A673 (cell line): ENCODE measurements around the gene TFIP11. TPM values are rescaled to one million over a fixed set of nuclear protein-coding genes. Genes with fewer than 3 reads are reported as not detected.

Source experiments
- BruUV-seq: library from RNA; stranded (reverse); fragments of 400-500 nt; replicated peaks from 2 replicates; lab custom pipeline; 2021; lab: Mats Ljungman, UMichigan
- CTCF ChIA-PET: fragments of 300-600 bp; sonication (Branson Sonifier 250); formaldehyde crosslinking; loops from one replicate; lab custom pipeline; 2022; ENCODE audit warnings: antibody characterized with exemption; lab: Charles Lee
- POLR2A ChIA-PET: fragments of 300-600 bp; sonication (Branson Sonifier 250); formaldehyde crosslinking; loops from one replicate; lab custom pipeline; 2022; ENCODE audit warnings: antibody characterized with exemption; ENCODE audit not compliant: low non-redundant PET; lab: Charles Lee
- DNase-seq: peaks from one replicate; pipeline ENCODE4 v3.0.0-alpha.2; 2015; ENCODE audit warnings: low spot score
- H3K27ac ChIP-seq: fragments of 200-600 bp; sonication (generic); 2 replicates; pipeline ENCODE4 v1.5.1; 2016; ENCODE audit warnings: mixed run types, low read depth, mild to moderate bottlenecking, mixed read lengths, antibody characterized with exemption, low read length; ENCODE audit not compliant: poor library complexity, severe bottlenecking
- H3K27me3 ChIP-seq: fragments of 200-600 bp; sonication (generic); replicated peaks from 2 replicates; pipeline ENCODE4 v1.6.1; 2017; ENCODE audit warnings: mixed run types, low read depth, mild to moderate bottlenecking, mixed read lengths, antibody characterized with exemption, low read length; ENCODE audit not compliant: insufficient read depth, poor library complexity
- H3K36me3 ChIP-seq: fragments of 200-600 bp; sonication (generic); 2 replicates; pipeline ENCODE4 v1.6.1; 2016; ENCODE audit warnings: mixed run types, mild to moderate bottlenecking, mixed read lengths, antibody characterized with exemption, low read length; ENCODE audit not compliant: insufficient read depth, poor library complexity, severe bottlenecking
- H3K4me1 ChIP-seq: fragments of 200-600 bp; sonication (generic); 2 replicates; pipeline ENCODE4 v1.6.1; 2017; ENCODE audit warnings: mixed run types, mild to moderate bottlenecking, mixed read lengths, antibody characterized with exemption, low read length; ENCODE audit not compliant: insufficient read depth, poor library complexity, severe bottlenecking
- H3K4me3 ChIP-seq: fragments of 200-600 bp; sonication (generic); 2 replicates; pipeline ENCODE4 v1.5.1; 2016; ENCODE audit warnings: low read depth, mixed run types, mild to moderate bottlenecking, mixed read lengths, low read length; ENCODE audit not compliant: poor library complexity, severe bottlenecking
- H3K9me3 ChIP-seq: fragments of 200-600 bp; sonication (generic); 2 replicates; pipeline ENCODE4 v1.6.1; 2016; ENCODE audit warnings: mixed run types, low read depth, mild to moderate bottlenecking, mixed read lengths, antibody characterized with exemption, low read length; ENCODE audit not compliant: poor library complexity, severe bottlenecking
- CTCF ChIP-seq: fragments of 300-800, 200-600 bp; sonication (generic); conservative IDR thresholded peaks from 2 replicates; pipeline ENCODE4 v1.5.1; 2017; ENCODE audit warnings: low read depth, mild to moderate bottlenecking, antibody characterized with exemption, low read length, moderate library complexity, mixed read lengths
- EZH2 ChIP-seq: fragments of 200-600 bp; sonication (generic); IDR thresholded peaks from 2 replicates; pipeline ENCODE4 v1.6.1; 2017; ENCODE audit warnings: borderline replicate concordance, low read depth, mild to moderate bottlenecking, mixed read lengths, antibody characterized with exemption, low read length; ENCODE audit not compliant: poor library complexity, severe bottlenecking
- intact Hi-C: fragments of 100-400 bp; cut with micrococcal nuclease; formaldehyde crosslinking; loops from one replicate; pipeline ENCODE4 v1.10.0; 2022; ENCODE audit not compliant: unreplicated experiment
- microRNA-seq: library from miRNA; unstranded; fragments of <30 nt; microRNA quantifications from one replicate; pipeline ENCODE4 v1.2.0, GENCODE V29; 2021
- total RNA-seq: library from RNA; stranded (reverse); gene quantifications from 2 replicates; pipeline ENCODE4 v1.2.3, GENCODE V29; 2021

TFIP11 gene
- total RNA-seq, 1 experiment from 2014 or later = 46.4 TPM

GRCh38 chr22:26442086-26442756 is 70.1 kb downstream of the TFIP11 start:
- ChIA-PET POLR2A (no interaction called here), CTCF (no interaction called here)
- no TSS peak for BruUV-seq
- no peak for TF ChIP-seq CTCF
- TF ChIP-seq EZH2 = no peak
- Histone ChIP-seq H3K27me3 (no peaks in the 10 kb centered on the region), H3K9me3 (no peaks in the 10 kb centered on the region), H3K27ac (no peak overlapping the region), H3K4me3 (no peak overlapping the region), H3K36me3 (no peaks in the 10 kb centered on the region), H3K4me1 (no peaks in the 10 kb centered on the region)
- DNase-seq = no peak
- intact Hi-C loops = no loop called here

Small RNA genes within 50 kb of the gene (microRNA-seq; reads per million reads assigned to microRNA genes)
- 11.3 reads per million, percentile 32 among the genes with 10 or more reads in this experiment for gene MIR548J

Other genes starting within 250 kb of the TFIP11 start
- gene ASPHD2, start 83.2 kb downstream of the TFIP11 start, total RNA-seq = 1.2 and 1.4 TPM in 2 replicates
- 46.9 and 47.9 TPM in 2 replicates for gene HPS4, start 28.7 kb downstream of the TFIP11 start, total RNA-seq
- 28.8 and 33.9 TPM in 2 replicates for gene SRRD, start 28.6 kb downstream of the TFIP11 start, total RNA-seq
- 8.2 and 10.9 TPM in 2 replicates for gene TPST2, start 77.7 kb upstream of the TFIP11 start, total RNA-seq
- not detected in 2 replicates for gene CRYBB1, start 105.6 kb upstream of the TFIP11 start, total RNA-seq
- gene CRYBA4, start 109.5 kb upstream of the TFIP11 start, total RNA-seq = not detected in 2 replicates
- 6.2 and 6.8 TPM in 2 replicates for gene MIAT, start 145.1 kb upstream of the TFIP11 start, total RNA-seq